Activated naive CD4-positive, alpha-beta T cell treated with anti-CD3 and anti-CD28 coated beads, Interleukin-2, amount 10 ng/mL, durations not matched to agents 7 days and 5 days (primary cell): ENCODE data around the gene EGLN1.
"Not testable (repeated sequence)": the region's sequence is repeated elsewhere in the genome, so short reads cannot be mapped to it uniquely, and the experiment has no call there.

Experiments used
- CTCF ChIA-PET: fragments of 350-600 bp; sonication (Branson Sonifier 250); formaldehyde crosslinking; loops from one replicate; lab custom pipeline; 2021; ENCODE audit warnings: antibody characterized with exemption; lab: Charles Lee
- DNase-seq: peaks from one replicate; pipeline ENCODE4 v3.0.0-alpha.2; 2020
- H3K27ac Mint-ChIP-seq: one replicate; pipeline ENCODE4 v1.8.0; 2021; ENCODE audit warnings: mild to moderate bottlenecking, moderate library complexity, mixed read lengths
- H3K27me3 Mint-ChIP-seq: one replicate; pipeline ENCODE4 v1.8.0; 2021; ENCODE audit warnings: mild to moderate bottlenecking, mixed read lengths
- H3K36me3 Mint-ChIP-seq: one replicate; pipeline ENCODE4 v1.8.0; 2021; ENCODE audit warnings: mixed read lengths
- H3K4me1 Mint-ChIP-seq: one replicate; pipeline ENCODE4 v1.8.0; 2021; ENCODE audit warnings: mixed read lengths
- H3K4me3 Mint-ChIP-seq: one replicate; pipeline ENCODE4 v1.8.0; 2021; ENCODE audit warnings: mild to moderate bottlenecking, moderate library complexity, mixed read lengths
- H3K9me3 Mint-ChIP-seq: one replicate; pipeline ENCODE4 v1.8.0; 2021; ENCODE audit warnings: mixed read lengths

EGLN1 gene

DNA sequence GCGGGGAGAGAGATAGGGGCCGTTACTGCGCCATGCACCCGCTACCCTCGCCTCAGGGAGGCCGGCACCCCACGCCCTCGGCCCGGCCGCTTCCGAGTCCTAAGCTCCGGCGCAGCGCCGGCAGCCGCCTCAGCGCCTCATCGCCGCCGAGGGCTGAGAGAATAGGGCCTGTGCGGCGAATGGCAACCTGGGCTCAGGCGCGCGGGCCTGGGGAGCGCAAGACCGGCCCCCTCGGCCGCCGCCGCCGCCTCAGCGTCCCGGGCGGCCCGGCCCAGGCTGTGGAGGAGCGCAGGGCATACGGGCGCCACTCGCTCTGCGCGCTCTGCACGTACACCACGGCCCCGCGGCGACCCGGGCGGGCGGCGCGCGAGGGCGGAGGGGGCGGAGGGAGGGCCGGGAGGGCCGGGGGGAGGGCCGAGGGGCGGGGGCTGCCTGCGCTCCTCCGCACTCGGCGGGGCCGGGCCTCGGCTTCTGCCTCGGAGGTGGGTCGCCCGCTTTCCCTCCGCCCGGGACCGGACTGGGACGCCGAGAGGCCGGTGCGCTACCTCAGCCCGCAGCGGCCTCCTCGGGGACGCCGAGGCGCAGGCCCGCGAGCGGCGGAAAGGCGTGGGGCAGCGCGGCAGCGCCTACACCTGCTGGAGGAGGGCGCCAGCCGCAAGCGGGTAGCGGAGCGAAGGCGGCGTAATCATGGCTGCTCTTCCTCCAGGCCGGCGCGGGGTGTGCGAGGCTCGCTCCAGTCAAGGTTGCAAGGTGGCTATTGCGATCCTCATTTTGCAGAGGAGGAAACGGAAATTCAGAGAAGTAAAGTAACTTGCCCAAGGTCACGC is at the start of gene EGLN1:
Gene EGLN1, minus strand, starts transcription at position 317 of the 827 bp plus-strand sequence. CDS start 399 bp downstream, outside the sequence.
- DNase-seq, result peak; percentile 89
- no peaks in the 10 kb centered on the region for H3K9me3 Mint-ChIP-seq
- peaks cover 48% of the 10 kb centered on the region for H3K4me1 Mint-ChIP-seq
- H3K27me3 Mint-ChIP-seq, result peaks cover 4% of the 10 kb centered on the region
- H3K27ac Mint-ChIP-seq, result peak within 1 kb of the TSS; percentile 93
- CTCF ChIA-PET, result interaction anchor here (0.8 kb wide), 1 partner anchor 130 kb away, joined by 3 read pairs; no protein-coding TSS in a partner anchor
- H3K36me3 Mint-ChIP-seq, result peaks cover 34% of the 10 kb centered on the region
- peak within 1 kb of the TSS; percentile 89 for H3K4me3 Mint-ChIP-seq

DNA sequence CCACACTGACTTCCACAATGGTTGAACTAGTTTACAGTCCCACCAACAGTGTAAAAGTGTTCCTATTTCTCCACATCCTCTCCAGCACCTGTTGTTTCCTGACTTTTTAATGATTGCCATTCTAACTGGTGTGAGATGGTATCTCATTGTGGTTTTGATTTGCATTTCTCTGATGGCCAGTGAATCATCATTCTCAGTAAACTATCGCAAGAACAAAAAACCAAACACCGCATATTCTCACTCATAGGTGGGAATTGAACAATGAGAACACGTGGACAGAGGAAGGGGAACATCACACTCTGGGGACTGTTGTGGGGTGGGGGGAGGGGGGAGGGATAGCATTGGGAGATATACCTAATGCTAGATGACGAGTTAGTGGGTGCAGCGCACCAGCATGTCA is 49.4 kb upstream of the EGLN1 start:
- H3K36me3 Mint-ChIP-seq, CTCF ChIA-PET, H3K27ac Mint-ChIP-seq, H3K4me3 Mint-ChIP-seq, H3K9me3 Mint-ChIP-seq, H3K4me1 Mint-ChIP-seq, DNase-seq: not testable (repeated sequence)
- H3K27me3 Mint-ChIP-seq, result peaks cover 32% of the 10 kb centered on the region

DNA sequence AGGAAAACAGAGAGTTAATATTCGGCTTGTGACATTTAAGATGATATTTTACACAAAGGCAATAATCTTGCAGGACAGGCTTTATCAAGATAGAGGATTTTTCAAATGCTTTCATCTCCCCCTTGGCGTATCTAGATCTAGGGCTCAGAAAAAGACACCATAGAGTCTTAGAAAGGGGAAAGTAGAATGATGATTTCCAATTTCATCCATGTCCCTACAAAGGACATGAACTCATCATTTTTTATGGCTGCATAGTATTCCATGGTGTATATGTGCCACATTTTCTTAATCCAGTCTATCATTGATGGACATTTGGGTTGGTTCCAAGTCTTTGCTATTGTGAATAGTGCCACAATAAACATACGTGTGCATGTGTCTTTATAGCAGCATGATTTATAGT is 48.9 kb upstream of the EGLN1 start:
- H3K9me3 Mint-ChIP-seq, H3K4me3 Mint-ChIP-seq, H3K4me1 Mint-ChIP-seq, CTCF ChIA-PET, DNase-seq, H3K27ac Mint-ChIP-seq, H3K36me3 Mint-ChIP-seq: not testable (repeated sequence)
- H3K27me3 Mint-ChIP-seq, result peaks cover 36% of the 10 kb centered on the region

DNA sequence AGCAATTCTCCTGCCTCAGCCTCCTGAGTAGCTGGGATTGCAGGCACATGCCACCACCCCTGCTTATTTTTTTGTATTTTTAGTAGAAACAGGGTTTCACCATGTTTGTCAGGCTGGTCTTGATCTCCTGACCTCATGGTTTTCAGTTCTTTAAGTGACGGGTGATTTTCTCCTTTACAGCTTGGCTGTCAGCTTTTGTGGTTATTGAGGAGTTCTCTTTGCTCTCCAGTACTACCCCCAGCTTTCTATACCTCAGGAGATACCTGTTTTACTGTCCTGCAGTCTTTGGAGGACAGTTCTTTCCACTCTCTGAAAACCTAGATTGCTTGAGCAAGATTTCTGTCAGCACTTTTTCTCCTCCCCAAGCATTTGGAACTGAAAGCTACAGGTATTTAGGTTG is 45.9 kb upstream of the EGLN1 start:
- CTCF ChIA-PET, result no interaction called here
- Mint-ChIP-seq H3K4me3 (no peak overlapping the region), H3K4me1 (peaks cover 7% of the 10 kb centered on the region), H3K27me3 (peaks cover 38% of the 10 kb centered on the region), H3K9me3 (peaks cover 10% of the 10 kb centered on the region), H3K27ac (no peak overlapping the region), H3K36me3 (peaks cover 8% of the 10 kb centered on the region)
- DNase-seq, result no peak

DNA sequence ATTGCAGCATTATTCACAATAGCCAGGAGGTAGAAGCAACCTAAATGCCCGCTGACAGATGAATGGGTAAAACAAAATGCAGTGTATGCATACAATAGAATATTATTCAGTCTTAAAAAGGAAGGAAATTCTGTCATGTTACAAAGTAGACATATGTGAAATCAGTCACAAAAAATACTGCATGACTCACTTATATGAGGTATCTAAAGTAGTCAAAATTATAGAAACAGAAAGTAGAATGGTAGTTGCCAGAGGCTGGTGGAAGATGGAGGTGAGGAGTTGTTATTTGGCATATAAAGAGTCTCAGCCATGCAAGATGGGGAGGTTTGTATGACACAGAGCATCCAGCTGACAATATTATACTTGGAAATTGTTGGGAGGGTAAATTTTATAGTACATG is 43.0 kb upstream of the EGLN1 start:
- Mint-ChIP-seq H3K4me3 (no peak overlapping the region), H3K36me3 (peaks cover 8% of the 10 kb centered on the region), H3K27me3 (peaks cover 51% of the 10 kb centered on the region), H3K9me3 (peaks cover 8% of the 10 kb centered on the region), H3K27ac (no peak overlapping the region), H3K4me1 (peaks cover 14% of the 10 kb centered on the region)
- CTCF ChIA-PET, result no interaction called here
- DNase-seq, result no peak

DNA sequence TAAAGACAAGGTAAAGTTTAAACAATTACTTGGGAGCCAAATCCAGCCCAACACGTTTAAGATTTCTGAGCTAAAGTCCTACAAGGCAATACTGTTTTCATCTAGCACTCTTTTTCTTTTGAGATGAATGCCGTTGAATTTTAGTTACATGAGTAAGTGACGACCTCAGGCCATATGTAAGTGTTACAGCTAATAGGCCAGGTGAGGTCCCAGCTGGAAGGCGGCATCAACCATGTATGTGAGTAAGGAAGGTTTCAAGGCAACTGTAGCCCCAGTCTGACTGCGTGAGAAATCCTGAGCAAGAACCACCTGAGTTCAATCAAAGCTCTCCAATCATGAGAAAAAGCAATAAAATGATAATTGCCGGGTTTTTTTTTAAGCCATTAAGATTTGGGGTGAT is 41.5 kb upstream of the EGLN1 start:
- Mint-ChIP-seq H3K27me3 (peaks cover 58% of the 10 kb centered on the region), H3K36me3 (peaks cover 8% of the 10 kb centered on the region), H3K9me3 (peaks cover 10% of the 10 kb centered on the region), H3K4me3 (no peak overlapping the region), H3K27ac (no peak overlapping the region), H3K4me1 (peaks cover 13% of the 10 kb centered on the region)
- CTCF ChIA-PET, result no interaction called here
- DNase-seq, result no peak

DNA sequence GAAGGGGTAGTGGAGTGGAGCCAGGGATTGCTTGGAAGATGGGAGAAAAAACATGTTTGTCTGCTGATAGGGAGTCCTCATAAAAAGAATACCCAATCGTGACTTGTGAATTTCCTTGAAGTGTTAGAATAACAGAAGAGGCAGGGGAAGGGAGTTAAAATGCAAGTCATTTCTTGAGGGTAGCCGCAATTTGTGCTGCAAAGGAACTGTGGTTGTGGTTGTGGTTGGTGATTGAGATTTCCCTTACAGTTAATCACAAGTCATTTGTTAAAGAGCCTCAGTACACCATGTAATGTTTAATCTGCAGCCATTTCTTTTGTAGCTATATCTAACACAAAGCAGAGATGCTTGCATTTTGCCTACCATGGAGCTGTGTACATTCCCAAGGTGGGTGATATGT is 38.5 kb upstream of the EGLN1 start:
- CTCF ChIA-PET, result no interaction called here
- peak overlapping the region; percentile 19 for H3K4me3 Mint-ChIP-seq
- H3K9me3 Mint-ChIP-seq, result peaks cover 15% of the 10 kb centered on the region
- peaks cover 4% of the 10 kb centered on the region for H3K36me3 Mint-ChIP-seq
- H3K4me1 Mint-ChIP-seq, result peaks cover 13% of the 10 kb centered on the region
- peaks cover 54% of the 10 kb centered on the region for H3K27me3 Mint-ChIP-seq
- DNase-seq, result peak; percentile 78
- peak overlapping the region; percentile 4 for H3K27ac Mint-ChIP-seq

DNA sequence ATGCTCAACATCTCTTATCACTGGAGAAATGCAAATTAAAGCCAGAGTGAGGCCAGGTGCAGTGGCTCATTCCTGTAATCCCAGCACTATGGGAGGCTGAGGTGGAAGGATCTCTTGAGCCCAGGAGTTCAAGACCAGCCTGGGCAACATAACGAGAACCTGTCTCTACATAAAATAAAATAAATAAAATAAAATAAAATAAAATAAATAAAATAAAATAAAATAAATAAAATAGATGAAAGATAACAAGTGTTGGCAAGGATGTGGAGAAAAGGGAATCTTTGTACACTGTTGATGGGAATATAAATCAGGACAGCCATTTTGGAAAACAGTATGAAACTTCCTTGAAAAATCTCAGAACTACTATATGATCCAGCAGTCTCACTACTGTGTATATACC is 37.4 kb upstream of the EGLN1 start:
- H3K27me3 Mint-ChIP-seq, result peaks cover 55% of the 10 kb centered on the region
- H3K27ac Mint-ChIP-seq, result not testable (repeated sequence)
- H3K4me1 Mint-ChIP-seq, result peaks cover 10% of the 10 kb centered on the region

DNA sequence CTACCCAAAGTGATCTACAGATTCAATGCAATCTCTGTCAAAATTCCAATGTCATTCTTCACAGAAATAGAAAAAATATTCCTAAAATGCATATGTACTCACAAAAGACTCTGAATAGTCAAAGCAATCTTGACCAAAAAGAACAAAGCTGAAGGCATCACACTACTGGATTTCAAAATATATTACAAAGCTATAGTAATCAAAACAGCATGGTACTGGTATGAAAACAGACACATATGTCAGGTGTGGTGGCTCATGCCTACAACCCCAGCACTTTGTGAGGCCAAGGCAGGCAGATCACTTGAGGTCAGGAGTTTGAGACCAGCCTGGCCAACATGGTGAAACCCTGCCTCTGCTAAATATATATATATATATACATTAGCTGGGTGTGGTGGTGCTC is 35.9 kb upstream of the EGLN1 start:
- Mint-ChIP-seq H3K9me3 (peaks cover 16% of the 10 kb centered on the region), H3K4me1 (peaks cover 10% of the 10 kb centered on the region), H3K27me3 (peaks cover 50% of the 10 kb centered on the region)
- CTCF ChIA-PET, result interaction anchor here (0.8 kb wide), 1 partner anchor 84 kb away, joined by 3 read pairs; no protein-coding TSS in a partner anchor
- H3K4me3 Mint-ChIP-seq, H3K36me3 Mint-ChIP-seq, H3K27ac Mint-ChIP-seq, DNase-seq: not testable (repeated sequence)

More for the DNA sequence above, 37.4 kb upstream of the EGLN1 start:
- H3K36me3 Mint-ChIP-seq, CTCF ChIA-PET, H3K4me3 Mint-ChIP-seq, DNase-seq: not testable (repeated sequence)
- H3K9me3 Mint-ChIP-seq, result peaks cover 13% of the 10 kb centered on the region

DNA sequence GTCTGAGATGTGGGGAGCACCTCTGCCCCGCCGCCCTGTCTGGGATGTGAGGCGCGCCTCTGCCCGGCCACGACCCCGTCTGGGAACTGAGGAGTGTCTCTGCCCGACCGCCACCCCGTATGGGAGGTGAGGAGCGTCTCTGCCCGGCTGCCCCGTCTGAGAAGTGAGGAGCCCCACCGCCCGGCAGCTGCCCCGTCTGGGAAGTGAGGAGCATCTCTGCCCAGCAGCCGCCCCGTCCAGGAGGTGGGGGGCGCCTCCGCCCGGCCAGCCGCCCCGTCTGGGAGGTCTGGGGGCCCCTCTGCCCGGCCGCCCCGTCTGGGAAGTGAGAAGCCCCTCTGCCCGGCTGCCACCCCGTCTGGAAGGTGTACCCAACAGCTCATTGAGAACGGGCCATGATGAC is 32.0 kb upstream of the EGLN1 start:
- Mint-ChIP-seq H3K9me3 (peaks cover 16% of the 10 kb centered on the region), H3K27me3 (peaks cover 69% of the 10 kb centered on the region)
- CTCF ChIA-PET, DNase-seq, H3K4me1 Mint-ChIP-seq, H3K36me3 Mint-ChIP-seq, H3K27ac Mint-ChIP-seq, H3K4me3 Mint-ChIP-seq: not testable (repeated sequence)

DNA sequence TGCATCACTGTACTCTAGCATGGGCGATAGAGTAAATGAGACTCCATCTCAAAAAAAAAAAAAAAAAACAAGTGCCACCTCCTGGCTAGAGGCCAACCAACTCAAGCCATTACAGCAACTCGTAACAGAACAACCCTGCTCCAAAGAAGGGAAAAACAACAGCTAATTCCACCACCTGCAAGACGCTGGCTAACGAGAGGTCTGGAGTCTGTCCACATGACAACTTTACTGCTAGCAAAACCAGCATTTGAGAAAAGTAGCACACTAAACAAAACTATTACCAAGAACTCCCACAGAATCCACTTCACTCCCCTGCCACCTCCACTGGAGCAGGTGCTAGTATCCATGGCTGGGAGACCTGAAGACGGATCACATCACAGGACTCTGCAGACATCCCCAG is 24.1 kb upstream of the EGLN1 start:
- Mint-ChIP-seq H3K27ac (no peak overlapping the region), H3K9me3 (peaks cover 12% of the 10 kb centered on the region), H3K4me1 (no peaks in the 10 kb centered on the region), H3K27me3 (peaks cover 70% of the 10 kb centered on the region), H3K36me3 (no peaks in the 10 kb centered on the region), H3K4me3 (no peak overlapping the region)
- CTCF ChIA-PET, result interaction anchor here (0.6 kb wide), 1 partner anchor 36 kb away, joined by 4 read pairs; no protein-coding TSS in a partner anchor
- DNase-seq, result no peak

DNA sequence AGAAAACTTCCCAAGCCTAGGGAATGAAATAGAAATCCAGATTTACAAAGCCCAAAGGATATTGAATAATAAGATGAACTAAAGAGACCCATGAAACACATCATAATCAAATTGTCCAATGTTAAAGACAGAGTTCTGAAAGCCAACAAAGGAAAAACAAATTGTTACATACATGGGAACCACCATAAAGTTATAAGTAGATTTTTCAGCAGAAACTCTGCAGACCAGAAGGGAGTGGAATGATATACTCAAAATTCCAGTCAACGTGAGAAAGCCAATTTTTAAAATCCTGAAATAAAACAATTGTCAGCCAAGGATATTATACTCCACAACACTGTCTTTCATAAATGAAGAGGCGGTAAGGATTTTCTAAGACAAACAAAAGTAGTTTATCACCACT is 22.0 kb upstream of the EGLN1 start:
- H3K36me3 Mint-ChIP-seq, result no peaks in the 10 kb centered on the region
- DNase-seq, result no peak
- peaks cover 57% of the 10 kb centered on the region for H3K27me3 Mint-ChIP-seq
- H3K4me3 Mint-ChIP-seq, result no peak overlapping the region
- CTCF ChIA-PET, result no interaction called here
- peaks cover 12% of the 10 kb centered on the region for H3K9me3 Mint-ChIP-seq
- H3K27ac Mint-ChIP-seq, result no peak overlapping the region
- H3K4me1 Mint-ChIP-seq, result no peaks in the 10 kb centered on the region

DNA sequence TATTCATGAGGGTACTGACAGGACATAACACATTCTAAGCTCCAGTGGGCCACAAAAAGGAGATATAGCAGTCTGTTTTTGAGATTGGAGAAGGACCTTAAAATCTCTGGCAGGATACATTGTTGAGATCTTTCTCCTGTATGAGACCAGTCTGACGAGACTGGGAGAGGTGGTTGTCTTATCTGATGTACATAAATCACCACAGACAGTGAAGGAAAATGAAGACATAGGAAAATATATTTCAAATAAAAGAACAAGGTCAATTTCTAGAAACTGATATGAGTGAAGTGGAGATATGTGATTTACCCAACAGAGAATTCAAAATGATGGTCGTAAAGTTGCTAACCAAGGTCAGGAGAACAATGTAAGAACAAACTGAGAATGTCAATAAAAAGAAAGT is 21.3 kb upstream of the EGLN1 start:
- CTCF ChIA-PET, result no interaction called here
- no peak overlapping the region for H3K27ac Mint-ChIP-seq
- H3K27me3 Mint-ChIP-seq, result peaks cover 59% of the 10 kb centered on the region
- H3K4me3 Mint-ChIP-seq, result no peak overlapping the region
- no peaks in the 10 kb centered on the region for H3K4me1 Mint-ChIP-seq
- no peaks in the 10 kb centered on the region for H3K36me3 Mint-ChIP-seq
- H3K9me3 Mint-ChIP-seq, result peaks cover 12% of the 10 kb centered on the region
- no peak for DNase-seq

DNA sequence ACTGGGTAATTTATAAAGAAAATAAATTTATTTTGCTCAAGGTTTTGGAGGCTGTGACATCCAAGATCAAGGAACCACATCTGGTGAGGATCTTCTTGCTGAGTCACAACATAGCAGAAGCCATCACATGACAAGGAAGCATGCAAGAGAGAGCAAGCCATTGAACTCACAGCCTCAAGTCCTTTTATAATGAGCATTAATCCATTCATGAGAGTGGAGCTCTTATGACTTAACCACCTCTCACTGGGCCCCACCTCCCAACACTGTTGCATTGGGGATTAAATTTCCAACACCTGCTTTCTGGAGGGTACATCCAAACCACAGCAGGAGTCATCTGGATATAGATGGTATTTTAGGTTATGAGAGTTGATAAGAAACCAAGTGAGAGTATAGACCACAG is 20.6 kb upstream of the EGLN1 start:
- CTCF ChIA-PET, result interaction anchor here (0.6 kb wide), 1 partner anchor 24 kb away, joined by 3 read pairs; no protein-coding TSS in a partner anchor
- H3K36me3 Mint-ChIP-seq, result no peaks in the 10 kb centered on the region
- H3K4me1 Mint-ChIP-seq, result no peaks in the 10 kb centered on the region
- H3K4me3 Mint-ChIP-seq, result no peak overlapping the region
- no peak for DNase-seq
- no peak overlapping the region for H3K27ac Mint-ChIP-seq
- peaks cover 12% of the 10 kb centered on the region for H3K9me3 Mint-ChIP-seq
- peaks cover 57% of the 10 kb centered on the region for H3K27me3 Mint-ChIP-seq

DNA sequence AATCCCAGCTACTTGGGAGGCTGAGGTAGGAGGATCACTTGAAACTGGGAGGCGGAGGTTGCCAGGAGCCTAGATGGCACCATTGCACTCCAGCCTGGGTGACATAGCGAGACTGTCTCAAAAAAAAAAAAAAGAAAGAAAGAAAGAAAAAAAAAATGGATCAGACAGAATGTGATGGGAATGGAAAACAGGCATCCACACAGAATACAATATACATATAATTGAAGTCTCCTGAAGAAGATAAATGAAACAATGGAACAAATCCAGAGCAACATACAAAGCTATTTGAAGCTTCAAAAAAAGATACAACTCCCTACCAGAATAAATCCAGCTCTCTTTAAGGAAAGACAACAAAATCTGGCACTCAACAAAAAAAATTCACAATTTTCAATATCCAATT is 10.9 kb upstream of the EGLN1 start:
- peaks cover 39% of the 10 kb centered on the region for H3K27me3 Mint-ChIP-seq
- no peak overlapping the region for H3K4me3 Mint-ChIP-seq
- no peaks in the 10 kb centered on the region for H3K4me1 Mint-ChIP-seq
- peaks cover 2% of the 10 kb centered on the region for H3K9me3 Mint-ChIP-seq
- no peaks in the 10 kb centered on the region for H3K36me3 Mint-ChIP-seq
- no peak overlapping the region for H3K27ac Mint-ChIP-seq
- DNase-seq, result no peak
- CTCF ChIA-PET, result no interaction called here
